Measurements from ENCODE around the gene FRMD4A. TPM values are rescaled to one million over a fixed set of nuclear protein-coding genes. Genes with fewer than 3 reads are reported as not detected.

The FRMD4A gene
- total RNA-seq, 1 experiment from 2014 or later: 0.23 TPM

GRCh38 chr10:13674645-13675588 is 655.8 kb downstream of the FRMD4A start:
- TF ChIP-seq, protein P1, sequence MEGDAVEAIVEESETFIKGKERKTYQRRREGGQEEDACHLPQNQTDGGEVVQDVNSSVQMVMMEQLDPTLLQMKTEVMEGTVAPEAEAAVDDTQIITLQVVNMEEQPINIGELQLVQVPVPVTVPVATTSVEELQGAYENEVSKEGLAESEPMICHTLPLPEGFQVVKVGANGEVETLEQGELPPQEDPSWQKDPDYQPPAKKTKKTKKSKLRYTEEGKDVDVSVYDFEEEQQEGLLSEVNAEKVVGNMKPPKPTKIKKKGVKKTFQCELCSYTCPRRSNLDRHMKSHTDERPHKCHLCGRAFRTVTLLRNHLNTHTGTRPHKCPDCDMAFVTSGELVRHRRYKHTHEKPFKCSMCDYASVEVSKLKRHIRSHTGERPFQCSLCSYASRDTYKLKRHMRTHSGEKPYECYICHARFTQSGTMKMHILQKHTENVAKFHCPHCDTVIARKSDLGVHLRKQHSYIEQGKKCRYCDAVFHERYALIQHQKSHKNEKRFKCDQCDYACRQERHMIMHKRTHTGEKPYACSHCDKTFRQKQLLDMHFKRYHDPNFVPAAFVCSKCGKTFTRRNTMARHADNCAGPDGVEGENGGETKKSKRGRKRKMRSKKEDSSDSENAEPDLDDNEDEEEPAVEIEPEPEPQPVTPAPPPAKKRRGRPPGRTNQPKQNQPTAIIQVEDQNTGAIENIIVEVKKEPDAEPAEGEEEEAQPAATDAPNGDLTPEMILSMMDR (IDR thresholded peaks at IDR 0.05; ENCODE audit: unreplicated experiment): no peak
- Mint-ChIP-seq H3K9me3 (ENCODE audit: unreplicated experiment) (no peaks in the 10 kb centered on the region), H3K4me1 (ENCODE audit: insufficient read depth, unreplicated experiment) (no peaks in the 10 kb centered on the region), H3K36me3 (ENCODE audit: insufficient read depth, unreplicated experiment) (no peaks in the 10 kb centered on the region), H3K27me3 (ENCODE audit: insufficient read depth, unreplicated experiment) (no peaks in the 10 kb centered on the region), H3K27ac (ENCODE audit: low read depth, unreplicated experiment) (no peak overlapping the region), H3K4me3 (ENCODE audit: unreplicated experiment) (no peak overlapping the region)
- POLR2A ChIA-PET: interaction anchor here (1.1 kb wide), 1 partner anchor 10 kb away, joined by 3 read pairs; no protein-coding TSS in a partner anchor
- no peak for DNase-seq (ENCODE audit: unreplicated experiment)
- no TSS peak for BruUV-seq (replicated peaks)
- CTCF ChIA-PET: no interaction called here
- intact Hi-C loops (cut with micrococcal nuclease): no loop called here

GRCh38 chr10:13673156-13673555 is 657.6 kb downstream of the FRMD4A start:
- Mint-ChIP-seq H3K27ac (ENCODE audit: low read depth, unreplicated experiment) (no peak overlapping the region), H3K27me3 (ENCODE audit: insufficient read depth, unreplicated experiment) (no peaks in the 10 kb centered on the region), H3K9me3 (ENCODE audit: unreplicated experiment) (no peaks in the 10 kb centered on the region), H3K4me1 (ENCODE audit: insufficient read depth, unreplicated experiment) (no peaks in the 10 kb centered on the region), H3K4me3 (ENCODE audit: unreplicated experiment) (no peak overlapping the region), H3K36me3 (ENCODE audit: insufficient read depth, unreplicated experiment) (no peaks in the 10 kb centered on the region)
- TF ChIP-seq, protein P1 (IDR thresholded peaks at IDR 0.05; ENCODE audit: unreplicated experiment): no peak
- intact Hi-C loops (cut with micrococcal nuclease): no loop called here
- POLR2A ChIA-PET: no interaction called here
- no peak for DNase-seq (ENCODE audit: unreplicated experiment)
- CTCF ChIA-PET: interaction anchor here (0.7 to 1.5 kb wide), 2 partner anchors 12 to 114 kb away, joined by 3 to 5 read pairs; no protein-coding TSS in a partner anchor
- BruUV-seq (replicated peaks): no TSS peak

DNA sequence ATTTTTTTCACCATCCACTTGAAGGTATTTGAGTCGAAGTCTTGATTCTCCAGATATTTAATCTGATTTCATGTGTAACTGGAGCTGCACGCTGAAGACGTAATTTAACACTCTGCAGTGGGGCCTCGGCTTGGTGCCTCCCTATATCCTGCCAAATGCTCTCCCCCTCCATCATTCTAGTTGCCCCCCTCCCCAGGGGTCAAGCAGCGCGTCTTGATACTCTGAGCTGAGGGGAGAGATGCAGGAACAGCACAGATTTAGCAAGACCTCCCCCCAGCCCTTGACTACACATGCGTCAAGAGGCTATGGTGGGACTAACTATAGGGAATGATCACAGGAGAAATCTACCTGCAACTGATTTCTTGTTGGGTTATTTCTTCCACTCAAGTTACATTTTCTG is 658.2 kb downstream of the FRMD4A start:
- CTCF ChIA-PET: interaction anchor here (1.5 kb wide), 1 partner anchor 11 kb away, joined by 5 read pairs; no protein-coding TSS in a partner anchor
- Mint-ChIP-seq H3K27me3 (ENCODE audit: insufficient read depth, unreplicated experiment) (no peaks in the 10 kb centered on the region), H3K4me1 (ENCODE audit: insufficient read depth, unreplicated experiment) (no peaks in the 10 kb centered on the region), H3K27ac (ENCODE audit: low read depth, unreplicated experiment) (no peak overlapping the region), H3K9me3 (ENCODE audit: unreplicated experiment) (no peaks in the 10 kb centered on the region), H3K36me3 (ENCODE audit: insufficient read depth, unreplicated experiment) (no peaks in the 10 kb centered on the region), H3K4me3 (ENCODE audit: unreplicated experiment) (no peak overlapping the region)
- POLR2A ChIA-PET: no interaction called here
- no TSS peak for BruUV-seq (replicated peaks)
- intact Hi-C loops (cut with micrococcal nuclease): no loop called here
- DNase-seq (ENCODE audit: unreplicated experiment): no peak
- TF ChIP-seq, protein P1 (IDR thresholded peaks at IDR 0.05; ENCODE audit: unreplicated experiment): no peak

- intact Hi-C loops (cut with micrococcal nuclease): no loop called here
Observed at GRCh38 chr10:13671904-13672303, 658.8 kb downstream of the FRMD4A start.

More at GRCh38 chr10:13671904-13672303, 658.8 kb downstream of the FRMD4A start:
- no peak for DNase-seq (ENCODE audit: unreplicated experiment)
- POLR2A ChIA-PET: no interaction called here
- CTCF ChIA-PET: interaction anchor here (0.5 kb wide), 1 partner anchor 9 kb away, joined by 3 read pairs; no protein-coding TSS in a partner anchor
- BruUV-seq (replicated peaks): no TSS peak
- TF ChIP-seq, protein P1 (IDR thresholded peaks at IDR 0.05; ENCODE audit: unreplicated experiment): no peak
- H3K9me3 Mint-ChIP-seq (ENCODE audit: unreplicated experiment): no peaks in the 10 kb centered on the region
- no peaks in the 10 kb centered on the region for H3K27me3 Mint-ChIP-seq (ENCODE audit: insufficient read depth, unreplicated experiment)
- H3K36me3 Mint-ChIP-seq (ENCODE audit: insufficient read depth, unreplicated experiment): no peaks in the 10 kb centered on the region
- no peak overlapping the region for H3K27ac Mint-ChIP-seq (ENCODE audit: low read depth, unreplicated experiment)
- no peak overlapping the region for H3K4me3 Mint-ChIP-seq (ENCODE audit: unreplicated experiment)
- no peaks in the 10 kb centered on the region for H3K4me1 Mint-ChIP-seq (ENCODE audit: insufficient read depth, unreplicated experiment)

Data from MCF 10A (cell line).